HL-60/S4 treated with retinoic acid at 250 ng/mL for 4 days and 3 days (cell line): Measurements from ENCODE around the gene TMEM266.

Experiments used
- in situ Hi-C: fragments of 300-500 bp; cut with MboI; formaldehyde crosslinking; loops from 2 replicates; pipeline ENCODE4 v1.7.0; 2022; ENCODE audit warnings: low sequenced_read_pairs

The TMEM266 gene

DNA sequence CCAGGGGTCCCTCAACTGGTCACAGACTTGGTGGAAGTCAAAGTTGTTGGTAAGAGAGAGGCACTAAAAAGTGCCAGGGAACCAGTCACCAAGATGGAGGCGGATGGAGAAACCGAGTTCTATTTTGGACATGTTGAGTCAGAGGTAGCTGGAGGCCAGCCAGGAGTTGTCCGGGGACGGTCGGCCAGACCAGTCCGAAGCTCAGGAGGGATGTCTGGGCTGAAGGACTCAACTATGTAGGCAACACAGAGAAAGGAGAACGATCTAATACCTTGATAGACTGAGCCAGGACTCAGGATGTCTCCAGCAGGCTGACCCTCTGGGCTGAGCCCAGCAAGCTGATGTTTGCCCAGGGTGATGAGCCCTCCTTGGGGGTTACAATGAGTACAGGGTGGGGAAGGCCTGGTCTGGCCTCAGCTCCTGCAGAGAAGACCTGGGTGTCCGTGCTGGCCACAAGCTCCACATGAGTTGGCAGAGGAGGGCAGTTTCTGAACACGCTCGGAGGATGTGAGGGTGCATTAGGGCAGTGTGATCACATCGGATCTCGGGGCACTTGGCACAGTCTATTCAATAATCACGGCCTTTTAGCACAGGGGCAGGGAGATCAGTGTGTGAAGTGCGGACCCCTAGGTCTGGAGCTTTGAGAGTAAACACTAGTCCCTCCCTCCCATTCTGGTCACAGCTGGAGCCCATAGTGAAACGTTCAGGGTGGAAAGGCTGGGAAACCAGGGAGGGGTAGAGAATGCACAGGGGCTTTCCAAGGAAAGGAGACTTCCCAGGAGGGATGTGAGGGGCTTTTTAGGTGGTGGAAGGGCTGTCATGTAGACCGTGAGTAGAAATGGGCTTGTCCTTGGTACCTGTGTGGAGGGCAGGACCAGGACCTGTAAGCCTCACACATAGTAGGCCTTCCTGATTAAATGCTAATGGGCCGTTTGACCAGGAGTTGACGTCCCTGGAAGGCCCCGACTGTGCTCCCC lies 139.6 kb downstream of the TMEM266 start:
- in situ Hi-C loops, result no loop called here

DNA sequence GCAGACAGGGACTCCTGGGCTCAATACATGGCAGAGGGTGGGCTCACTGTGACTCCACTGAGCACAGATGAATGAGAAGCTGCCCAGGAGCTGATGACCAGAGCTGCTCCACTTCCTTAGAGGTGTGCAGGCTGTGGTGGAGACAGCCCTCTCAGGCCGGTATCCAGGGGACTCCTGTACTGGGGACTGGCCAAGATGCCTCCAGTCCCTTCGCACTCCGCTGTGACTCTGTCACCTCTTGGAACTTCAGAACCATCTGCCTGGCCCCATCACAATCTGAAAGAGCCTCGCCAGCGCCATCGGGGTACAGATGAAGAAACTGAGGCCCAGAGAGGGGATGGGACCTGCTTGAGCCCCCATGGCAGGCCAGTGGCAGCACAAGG lies 140.3 kb downstream of the TMEM266 start:
- in situ Hi-C loops, result no loop called here

DNA sequence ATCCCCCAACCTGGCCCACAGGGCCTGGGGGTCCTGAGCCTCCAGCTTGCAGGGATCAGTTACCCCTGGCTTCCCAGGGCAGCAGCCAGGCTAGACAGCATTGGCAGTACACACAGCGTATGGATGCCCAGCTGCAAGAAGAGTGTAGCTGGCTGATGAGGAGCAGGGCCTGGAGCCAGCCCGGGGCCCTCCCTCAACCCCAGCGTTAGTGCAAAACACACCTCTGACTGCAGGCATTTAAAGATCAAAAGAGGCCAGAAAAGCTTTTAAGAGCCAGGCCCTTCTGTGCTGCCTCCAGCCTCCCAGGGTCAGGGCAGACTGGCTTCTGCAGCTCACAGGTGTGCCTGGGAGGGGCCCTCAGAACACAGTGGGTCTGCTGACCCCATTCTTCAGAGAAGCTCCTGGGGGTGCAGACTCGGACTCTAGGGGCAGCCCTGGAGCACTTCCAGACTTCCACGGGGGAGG lies 140.9 kb downstream of the TMEM266 start:
- in situ Hi-C loops, result no loop called here

DNA sequence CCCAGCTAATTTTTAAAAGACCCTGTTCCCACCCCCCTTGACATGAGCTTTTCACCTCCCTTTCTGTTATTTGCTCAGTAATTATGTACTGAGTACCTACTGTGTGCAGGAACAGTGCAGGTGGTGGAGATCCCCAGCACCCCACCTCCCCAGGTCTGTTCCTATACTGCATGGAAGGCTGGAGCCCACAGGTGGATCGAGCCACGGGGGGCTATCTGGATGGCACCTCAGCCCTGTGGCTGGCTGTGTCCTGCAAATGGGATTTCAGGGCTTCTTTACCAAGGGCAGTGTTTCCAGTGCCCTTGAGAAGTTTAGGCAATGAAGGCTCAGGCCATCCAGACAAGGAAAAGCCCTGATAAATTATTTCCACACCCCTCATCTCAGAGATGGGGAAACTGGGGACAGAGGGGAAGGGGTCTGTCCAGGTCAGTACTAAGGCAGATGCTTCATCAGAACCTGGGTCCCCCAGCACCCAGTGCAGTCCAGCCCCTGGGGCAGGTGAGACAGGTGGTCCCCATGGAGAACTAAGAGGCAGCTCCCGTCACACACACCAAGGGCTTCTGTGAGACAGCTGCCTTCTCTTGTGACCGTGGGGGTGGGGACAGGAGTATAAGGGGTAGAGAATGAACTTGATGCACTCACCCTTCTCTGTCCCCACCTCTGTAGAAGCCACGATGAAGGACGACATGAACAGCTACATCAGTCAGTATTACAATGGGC lies 141.9 kb downstream of the TMEM266 start:
- in situ Hi-C loops, result no loop called here

DNA sequence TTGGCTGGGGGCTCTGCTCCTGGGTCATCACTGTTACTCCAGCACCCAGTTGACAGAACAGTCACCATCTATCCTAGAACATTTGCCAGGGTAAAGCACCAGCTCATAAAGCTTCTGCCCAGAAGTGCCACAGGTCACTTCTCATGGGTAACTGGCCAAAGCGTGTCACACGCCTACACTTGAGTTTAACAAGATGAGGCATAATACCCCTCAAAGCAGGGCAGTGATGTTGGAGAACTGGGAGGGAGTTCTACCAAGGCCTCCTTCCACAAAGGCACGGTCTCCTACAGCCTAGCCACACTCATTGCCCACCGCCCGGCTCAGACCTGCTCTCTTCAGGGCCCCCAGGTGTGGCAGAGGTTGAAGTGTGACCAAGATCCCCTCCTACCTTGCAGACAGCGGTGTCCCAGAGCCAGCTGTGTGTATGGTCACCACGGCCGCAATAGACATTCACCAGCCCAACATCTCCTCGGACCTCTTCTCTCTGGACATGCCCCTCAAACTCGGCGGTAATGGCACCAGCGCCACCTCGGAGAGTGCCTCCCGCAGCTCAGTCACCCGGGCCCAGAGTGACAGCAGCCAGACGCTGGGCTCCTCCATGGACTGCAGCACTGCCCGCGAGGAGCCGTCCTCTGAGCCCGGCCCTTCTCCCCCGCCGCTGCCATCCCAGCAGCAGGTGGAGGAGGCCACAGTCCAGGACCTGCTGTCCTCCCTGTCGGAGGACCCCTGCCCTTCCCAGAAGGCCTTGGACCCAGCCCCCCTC lies 143.7 kb downstream of the TMEM266 start:
- in situ Hi-C loops, result no loop called here

DNA sequence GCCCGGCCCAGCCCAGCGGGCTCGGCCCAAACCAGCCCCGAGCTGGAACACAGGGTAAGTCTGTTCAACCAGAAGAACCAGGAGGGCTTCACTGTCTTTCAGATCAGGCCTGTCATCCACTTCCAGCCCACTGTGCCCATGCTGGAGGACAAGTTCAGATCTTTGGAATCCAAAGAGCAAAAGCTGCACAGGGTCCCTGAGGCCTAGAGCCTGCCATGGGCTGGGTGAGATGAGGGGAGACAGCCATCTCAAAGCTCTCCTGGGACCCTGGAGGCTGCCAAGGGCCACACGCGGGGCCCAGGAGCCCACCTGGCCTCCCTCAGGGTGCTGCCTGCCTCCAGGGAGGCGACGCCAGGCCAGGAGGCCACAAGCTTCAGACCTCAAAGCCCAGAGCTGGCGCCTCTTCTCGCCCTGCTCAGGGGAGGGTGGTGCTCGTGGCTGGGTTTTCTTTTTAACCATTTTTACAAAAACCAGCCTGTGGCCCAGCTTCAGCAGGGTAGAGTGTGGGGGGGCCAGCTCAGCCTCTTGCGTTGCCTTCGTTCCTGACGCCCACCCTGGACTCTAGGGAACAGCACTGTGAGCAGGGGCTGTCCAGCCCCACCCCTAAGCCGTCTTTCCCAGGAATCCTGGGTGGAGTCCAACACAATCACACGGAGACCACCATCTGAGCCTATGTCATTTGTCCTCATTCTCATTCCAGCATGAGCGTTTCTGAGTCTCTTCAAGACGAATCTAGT lies 144.5 kb downstream of the TMEM266 start:
- in situ Hi-C loops, result no loop called here

DNA sequence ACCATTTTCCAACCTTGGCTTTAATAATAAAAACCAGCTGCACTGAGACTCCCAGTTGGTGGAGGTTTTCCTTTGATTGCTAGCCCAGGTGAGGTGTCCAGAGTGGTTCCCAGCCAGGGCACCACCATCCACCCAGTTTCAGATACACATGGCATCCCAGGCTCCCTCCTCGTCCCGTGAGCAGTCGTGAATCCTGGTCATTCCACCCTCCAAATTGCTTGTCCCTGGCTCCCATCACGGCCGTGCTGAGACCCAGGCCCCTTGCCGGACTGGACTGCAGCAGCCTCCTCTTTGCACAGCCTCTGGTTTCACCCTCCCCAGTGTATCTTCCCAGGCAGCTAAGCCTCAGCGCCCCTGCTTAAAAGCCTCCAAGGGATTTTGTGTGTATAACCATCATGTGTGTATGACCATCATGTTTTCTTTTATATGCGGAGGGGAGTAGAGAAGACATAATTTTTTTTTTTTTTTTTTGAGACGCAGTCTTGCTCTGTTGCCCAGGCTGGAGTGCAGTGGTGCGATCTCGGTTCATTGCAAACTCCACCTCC lies 145.2 kb downstream of the TMEM266 start:
- in situ Hi-C loops, result no loop called here

DNA sequence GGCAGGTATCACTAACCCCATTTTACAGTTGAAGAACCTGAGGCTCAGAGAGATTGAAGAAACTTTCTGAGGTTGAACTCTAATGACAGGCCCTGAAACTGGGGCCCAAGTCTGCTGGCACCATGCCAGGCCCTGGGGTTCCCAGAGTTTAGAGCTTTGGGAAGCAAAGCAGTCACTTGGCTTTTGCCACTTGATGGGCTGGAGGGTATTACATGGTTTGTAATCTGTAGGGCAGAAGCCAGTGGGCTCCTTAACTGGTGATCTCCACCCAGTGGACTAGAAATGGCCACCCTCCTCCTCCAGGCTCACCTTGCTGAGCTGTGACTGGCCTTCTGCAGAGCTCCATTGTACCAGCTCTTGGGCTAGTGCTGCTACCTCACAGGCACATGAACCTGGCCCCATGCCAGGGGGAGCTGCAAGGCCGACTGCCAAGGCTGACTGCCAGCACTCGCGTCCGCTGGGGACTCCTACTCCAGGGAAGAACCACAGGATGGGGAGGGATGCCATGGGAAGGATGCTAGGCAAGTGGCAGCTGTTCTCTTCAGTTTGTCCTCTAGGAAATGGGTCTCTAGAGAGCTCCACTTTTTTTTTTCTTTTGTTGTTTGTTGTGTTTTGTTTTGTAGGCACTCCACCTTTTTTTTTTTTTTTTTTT lies 146.7 kb downstream of the TMEM266 start:
- in situ Hi-C loops, result no loop called here

DNA sequence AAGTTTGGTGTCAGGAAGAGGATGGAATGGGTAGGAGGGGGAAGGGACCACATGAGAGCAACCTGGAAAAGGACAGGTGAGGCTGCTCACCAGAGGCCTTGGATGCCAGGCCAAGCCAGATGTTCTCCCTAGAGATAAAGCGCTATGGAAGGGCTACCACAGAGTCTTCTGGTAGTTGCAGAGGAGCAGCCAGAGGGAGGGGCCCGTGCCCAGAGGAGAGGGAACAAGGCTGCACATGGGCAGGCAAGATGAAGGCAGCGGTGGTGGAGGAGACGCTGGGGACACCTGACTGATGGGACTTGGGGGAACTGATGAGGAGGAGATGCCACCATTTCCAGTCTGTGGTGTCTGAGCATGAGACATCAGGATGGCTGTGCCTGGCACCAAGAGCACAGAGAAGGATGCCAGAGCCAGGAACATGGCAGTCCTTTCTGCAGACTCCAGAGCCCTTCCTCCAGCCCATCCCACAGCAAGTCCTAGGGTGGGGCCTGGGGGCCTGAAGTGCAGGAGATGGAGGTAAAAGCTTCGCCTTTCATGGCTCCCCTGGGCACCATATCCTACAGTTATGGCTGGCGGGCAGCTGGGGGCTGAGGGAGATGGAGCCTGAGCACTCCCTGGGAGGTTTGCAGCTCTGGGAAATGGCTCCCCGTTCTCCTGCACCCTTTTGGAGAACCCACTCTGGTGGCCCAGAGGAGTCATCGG lies 148.4 kb downstream of the TMEM266 start:
- in situ Hi-C loops, result no loop called here

DNA sequence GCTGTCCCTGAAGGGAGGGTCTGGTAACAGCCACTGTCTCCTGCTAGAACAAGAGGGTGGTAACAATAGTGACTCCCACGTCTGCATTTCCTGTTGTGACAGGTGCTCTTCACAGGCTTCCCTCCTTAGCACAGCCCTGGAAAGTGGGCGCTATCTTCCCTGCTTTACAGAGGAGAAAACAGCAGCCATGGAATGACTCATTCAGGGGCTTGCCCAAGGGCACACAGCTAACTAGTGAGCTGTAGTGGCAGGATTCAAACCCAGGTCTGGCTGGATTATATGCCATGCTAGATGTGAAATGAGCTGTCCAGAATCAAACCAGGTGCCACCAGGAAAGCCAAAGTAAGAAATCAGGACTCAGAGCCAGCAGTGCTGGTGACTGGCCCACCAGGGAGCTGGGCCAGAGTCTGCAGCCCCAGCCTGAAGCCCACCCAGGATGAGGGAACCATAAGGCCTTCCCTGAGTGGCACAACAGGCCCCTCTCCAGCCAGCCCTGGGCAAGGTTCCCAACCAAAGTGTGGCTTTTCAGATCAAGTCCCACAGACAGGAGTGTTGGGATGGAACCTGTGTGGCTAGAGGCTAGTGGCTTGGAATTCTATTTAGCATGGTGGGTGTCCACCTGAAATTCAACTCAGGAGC lies 149.1 kb downstream of the TMEM266 start:
- in situ Hi-C loops, result no loop called here

DNA sequence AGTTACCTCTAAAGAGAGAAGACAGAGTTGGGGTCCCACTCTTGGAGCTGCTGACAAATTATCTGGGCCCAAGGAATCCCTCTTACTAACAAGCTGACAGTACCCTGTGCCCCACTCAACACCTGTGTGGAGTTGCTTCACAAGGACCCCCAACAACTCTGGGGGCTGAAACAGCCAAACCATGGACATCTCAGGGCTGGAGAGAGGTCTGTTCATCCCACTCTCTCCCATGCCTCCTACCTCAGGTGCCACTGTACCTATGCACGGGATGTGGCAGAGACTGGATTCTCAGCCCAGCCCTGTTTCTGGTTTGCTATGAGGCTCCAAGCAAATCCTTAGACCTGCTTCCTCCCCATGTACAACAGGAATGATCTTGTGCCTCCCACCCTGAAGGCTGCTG lies 149.7 kb downstream of the TMEM266 start:
- in situ Hi-C loops, result no loop called here

DNA sequence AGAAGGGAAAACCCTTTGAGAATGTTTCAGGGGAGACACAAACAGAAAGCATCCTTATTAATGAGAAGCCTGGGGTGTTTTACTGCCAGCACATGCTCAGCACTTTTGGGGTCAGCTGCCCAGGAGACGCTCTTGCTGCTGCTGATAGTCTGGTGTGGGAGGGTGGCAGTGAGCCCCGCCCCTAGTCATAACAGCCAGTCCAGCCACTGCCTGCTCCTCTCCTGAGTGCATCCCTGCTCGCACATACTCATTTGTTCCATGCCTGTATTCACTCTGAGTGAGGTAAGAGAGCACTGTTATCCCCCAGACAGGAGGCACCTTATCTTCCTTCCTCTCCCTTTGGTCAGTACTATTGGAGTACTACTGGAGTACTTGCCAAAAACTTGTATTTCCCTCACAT lies 150.2 kb downstream of the TMEM266 start:
- in situ Hi-C loops, result no loop called here

DNA sequence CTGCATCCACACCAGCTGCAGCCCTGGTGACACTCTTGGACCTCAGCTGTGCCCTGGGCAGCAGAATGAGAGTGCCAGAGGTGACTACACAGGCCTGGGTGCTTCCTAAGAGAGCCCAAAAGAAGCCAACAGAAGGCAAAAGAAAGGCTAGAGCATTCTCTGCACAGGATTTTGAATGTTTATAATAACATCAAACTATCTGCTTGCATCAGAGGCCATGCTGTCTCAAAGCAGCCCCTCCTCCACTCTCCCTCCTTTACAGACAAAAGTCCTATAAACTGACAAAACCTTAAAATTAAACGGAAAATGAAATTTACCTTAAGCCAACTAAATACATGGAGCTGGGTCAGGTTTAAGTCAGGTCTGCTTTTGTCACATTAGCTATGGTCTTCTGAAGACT lies 155.8 kb downstream of the TMEM266 start:
- in situ Hi-C loops, result no loop called here

DNA sequence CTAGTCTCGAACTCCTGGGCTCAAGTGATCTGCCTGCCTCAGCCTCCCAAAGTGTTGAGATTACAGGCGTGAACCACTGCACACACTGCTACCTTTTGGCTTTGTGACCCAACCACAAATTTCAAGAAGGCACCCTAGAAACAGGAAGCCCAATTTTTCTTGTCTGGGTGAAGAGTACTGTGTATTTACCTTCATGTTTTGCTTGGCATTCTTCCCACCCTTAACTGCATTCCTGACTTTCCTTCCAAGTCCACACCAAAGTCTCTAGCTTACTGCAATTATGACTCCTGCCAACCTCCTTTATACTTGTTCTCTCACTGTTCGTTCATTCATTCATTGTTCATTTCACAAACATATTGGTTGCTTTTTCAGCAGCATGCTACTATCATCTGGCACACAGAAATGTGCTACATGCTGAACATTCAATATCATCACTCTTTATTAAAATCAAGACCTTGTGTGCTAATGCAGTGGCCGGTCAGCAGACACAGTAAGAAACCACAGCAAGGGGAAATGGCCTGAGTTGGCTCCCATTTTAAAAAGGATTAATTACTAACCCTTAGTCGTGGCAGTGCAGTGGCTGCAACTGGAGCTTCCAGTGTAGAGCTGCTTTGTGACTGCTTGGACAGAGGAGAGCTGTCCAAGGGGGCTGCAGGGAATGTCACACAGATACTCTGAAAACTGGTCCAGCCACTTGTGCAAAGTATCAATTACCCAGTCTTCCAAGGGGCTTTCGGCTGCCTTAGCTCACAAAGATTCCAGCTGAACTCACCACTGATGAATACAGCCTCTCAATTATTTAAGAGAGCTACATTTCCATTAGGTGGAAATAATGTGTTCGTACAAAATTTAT lies 157.5 kb downstream of the TMEM266 start:
- in situ Hi-C loops, result no loop called here

DNA sequence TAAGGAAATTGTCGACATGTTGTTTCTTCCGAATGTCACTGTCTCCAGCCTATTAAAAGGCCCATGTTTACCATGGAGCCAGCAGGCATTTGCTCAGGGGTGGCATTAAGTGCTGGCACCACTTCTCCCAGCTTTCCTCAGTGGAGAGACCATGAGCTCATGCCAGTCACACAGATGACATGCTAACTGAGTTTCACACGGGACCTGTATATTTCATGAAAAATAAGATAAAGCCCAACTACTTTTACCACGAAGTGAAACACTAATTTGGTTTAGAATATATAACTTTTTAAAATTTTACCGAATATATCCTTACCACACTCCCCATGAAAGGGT lies 158.1 kb downstream of the TMEM266 start:
- in situ Hi-C loops, result no loop called here

DNA sequence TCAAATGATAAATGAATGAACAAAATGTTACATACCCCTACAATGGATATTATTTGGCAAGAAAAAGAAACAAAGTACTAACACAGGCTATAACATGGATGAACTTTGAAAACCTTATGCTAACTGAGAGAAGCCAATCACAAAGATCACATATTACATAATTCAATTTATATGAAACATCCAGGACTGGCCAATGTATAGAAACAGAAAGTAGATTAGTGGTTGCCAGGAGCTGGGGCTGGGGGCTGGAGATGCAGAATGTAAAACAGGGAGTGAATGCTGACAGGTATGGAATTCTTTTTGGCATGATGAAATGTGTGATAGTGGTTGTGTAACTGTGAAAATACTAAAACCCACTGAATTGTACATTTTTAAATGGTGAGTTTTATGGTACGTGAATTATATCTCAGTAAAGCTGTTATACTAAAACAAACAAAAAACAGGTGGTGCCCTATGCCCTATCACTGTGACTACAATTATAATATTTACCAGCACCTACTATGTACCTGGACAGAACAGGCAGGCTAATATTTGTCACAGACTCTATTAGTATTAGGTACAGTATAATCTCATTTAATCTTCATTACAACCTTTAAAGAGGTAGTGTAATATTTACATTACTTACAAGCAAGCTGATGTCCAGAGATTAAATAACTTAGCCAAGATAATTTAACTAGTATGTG lies 161.4 kb downstream of the TMEM266 start:
- in situ Hi-C loops, result no loop called here

DNA sequence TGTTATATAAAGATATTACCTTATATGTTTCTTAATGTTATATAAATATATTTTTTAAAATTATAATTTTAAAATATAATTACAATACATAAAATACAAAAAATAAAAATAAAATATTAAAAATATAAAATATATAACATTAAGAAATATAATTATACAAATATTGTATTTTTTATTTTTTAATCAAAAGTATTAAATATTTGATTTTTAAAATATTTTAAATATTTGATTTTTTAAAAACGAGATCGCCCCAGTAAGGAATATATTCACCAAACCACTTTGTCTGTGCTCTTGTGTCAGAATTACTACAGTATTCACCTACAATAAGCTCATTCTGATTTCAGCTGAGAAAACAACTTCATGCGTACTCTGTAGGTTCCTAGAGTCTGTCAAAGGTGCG lies 162.4 kb downstream of the TMEM266 start:
- in situ Hi-C loops, result no loop called here
